ENCODE data around the gene TRIM54. TPM values are rescaled to one million over a fixed set of nuclear protein-coding genes. Genes with fewer than 3 reads are reported as not detected.
"Not testable (repeated sequence)": the region's sequence is repeated elsewhere in the genome, so short reads cannot be mapped to it uniquely, and the experiment has no call there.

The TRIM54 gene
- total RNA-seq, 1 donor from 2014 or later = not detected

GRCh38 chr2:27272537-27273522, 9.4 kb upstream of the TRIM54 start:
- not testable (repeated sequence) for H3K36me3 Mint-ChIP-seq (ENCODE audit: low read depth, unreplicated experiment); FAIRE-seq; H3K79me2 ChIP-seq (ENCODE audit: insufficient read depth, low read length); H3K4me3 ChIP-seq (ENCODE audit: insufficient read depth, low read depth, low read length); H4K20me1 ChIP-seq (ENCODE audit: insufficient read depth, low read length); H3K27ac Mint-ChIP-seq (ENCODE audit: unreplicated experiment); H3K9me3 ChIP-seq (ENCODE audit: insufficient read depth, low read depth, low read length); H3K27ac ChIP-seq (ENCODE audit: low read depth, low read length); H3K9me3 Mint-ChIP-seq (ENCODE audit: unreplicated experiment); H3K4me1 ChIP-seq (ENCODE audit: insufficient read depth, low read length); H2AFZ ChIP-seq (ENCODE audit: low read depth, low read length); H3K9ac ChIP-seq (ENCODE audit: low read length); DNase-seq (ENCODE audit: low read depth); H3K36me3 ChIP-seq (ENCODE audit: insufficient read depth, low read length); H3K4me2 ChIP-seq (ENCODE audit: low read length)
- Mint-ChIP-seq H3K4me1 (ENCODE audit: low read depth, unreplicated experiment) (peaks cover 13% of the 10 kb centered on the region), H3K27me3 (ENCODE audit: low read depth, unreplicated experiment) (peaks cover 41% of the 10 kb centered on the region), H3K4me3 (ENCODE audit: unreplicated experiment) (peak overlapping the region; percentile 12)
- H3K27me3 ChIP-seq (ENCODE audit: insufficient read depth, low read length) = peaks cover 34% of the 10 kb centered on the region

GRCh38 chr2:27275211-27276150, 6.7 kb upstream of the TRIM54 start, which contains the start of gene DNAJC5G:
DNAJC5G (plus strand) TSS chr2:27275433; CDS start chr2:27276729, 1,296 bp downstream.
- Histone ChIP-seq H2AFZ (ENCODE audit: low read depth, low read length) (no peak within 1 kb of the TSS), H3K9ac (ENCODE audit: low read length) (no peak within 1 kb of the TSS), H3K4me3 (ENCODE audit: insufficient read depth, low read depth, low read length) (no peak within 1 kb of the TSS), H4K20me1 (ENCODE audit: insufficient read depth, low read length) (no peaks in the 10 kb centered on the region), H3K9me3 (ENCODE audit: insufficient read depth, low read depth, low read length) (no peaks in the 10 kb centered on the region), H3K27ac (ENCODE audit: low read depth, low read length) (no peak within 1 kb of the TSS), H3K4me2 (ENCODE audit: low read length) (no peak within 1 kb of the TSS), H3K4me1 (ENCODE audit: insufficient read depth, low read length) (peaks cover 5% of the 10 kb centered on the region), H3K79me2 (ENCODE audit: insufficient read depth, low read length) (no peaks in the 10 kb centered on the region), H3K36me3 (ENCODE audit: insufficient read depth, low read length) (no peaks in the 10 kb centered on the region), H3K27me3 (ENCODE audit: insufficient read depth, low read length) (peaks cover 22% of the 10 kb centered on the region)
- Mint-ChIP-seq H3K4me3 (ENCODE audit: unreplicated experiment) (no peak within 1 kb of the TSS), H3K36me3 (ENCODE audit: low read depth, unreplicated experiment) (no peaks in the 10 kb centered on the region), H3K27me3 (ENCODE audit: low read depth, unreplicated experiment) (peaks cover 41% of the 10 kb centered on the region), H3K9me3 (ENCODE audit: unreplicated experiment) (no peaks in the 10 kb centered on the region), H3K4me1 (ENCODE audit: low read depth, unreplicated experiment) (peaks cover 10% of the 10 kb centered on the region), H3K27ac (ENCODE audit: unreplicated experiment) (no peak within 1 kb of the TSS)
- no peak for DNase-seq (ENCODE audit: low read depth)
- FAIRE-seq = no peak
- TF ChIP-seq CTCF (IDR thresholded peaks at IDR 0.05; ENCODE audit: insufficient read depth, low read depth, low read length) (no peak), EZH2 (IDR thresholded peaks at IDR 0.05; ENCODE audit: insufficient read depth, low read length) (no peak)

GRCh38 chr2:27278010-27278409, 4.2 kb upstream of the TRIM54 start:
- Mint-ChIP-seq H3K27me3 (ENCODE audit: low read depth, unreplicated experiment) (peaks cover 36% of the 10 kb centered on the region), H3K9me3 (ENCODE audit: unreplicated experiment) (no peaks in the 10 kb centered on the region), H3K27ac (ENCODE audit: unreplicated experiment) (no peak overlapping the region), H3K36me3 (ENCODE audit: low read depth, unreplicated experiment) (no peaks in the 10 kb centered on the region), H3K4me1 (ENCODE audit: low read depth, unreplicated experiment) (peaks cover 17% of the 10 kb centered on the region), H3K4me3 (ENCODE audit: unreplicated experiment) (no peak overlapping the region)
- peaks cover 9% of the 10 kb centered on the region for H3K4me1 ChIP-seq (ENCODE audit: insufficient read depth, low read length)
- no peaks in the 10 kb centered on the region for H4K20me1 ChIP-seq (ENCODE audit: insufficient read depth, low read length)
- FAIRE-seq = no peak
- no peak overlapping the region for H3K27ac ChIP-seq (ENCODE audit: low read depth, low read length)
- TF ChIP-seq CTCF (IDR thresholded peaks at IDR 0.05; ENCODE audit: insufficient read depth, low read depth, low read length) (no peak), EZH2 (IDR thresholded peaks at IDR 0.05; ENCODE audit: insufficient read depth, low read length) (no peak)
- DNase-seq (ENCODE audit: low read depth) = no peak
- peaks cover 16% of the 10 kb centered on the region for H3K27me3 ChIP-seq (ENCODE audit: insufficient read depth, low read length)
- no peak overlapping the region for H3K4me2 ChIP-seq (ENCODE audit: low read length)
- H3K9me3 ChIP-seq (ENCODE audit: insufficient read depth, low read depth, low read length) = no peaks in the 10 kb centered on the region
- H3K9ac ChIP-seq (ENCODE audit: low read length) = no peak overlapping the region
- no peaks in the 10 kb centered on the region for H3K36me3 ChIP-seq (ENCODE audit: insufficient read depth, low read length)
- H3K79me2 ChIP-seq (ENCODE audit: insufficient read depth, low read length) = no peaks in the 10 kb centered on the region
- H3K4me3 ChIP-seq (ENCODE audit: insufficient read depth, low read depth, low read length) = no peak overlapping the region
- H2AFZ ChIP-seq (ENCODE audit: low read depth, low read length) = no peak overlapping the region

Measured in astrocyte (in vitro differentiated cells and primary cell).